Trophoblast cell (in vitro differentiated cells and primary cell): ENCODE measurements around the gene NF1.

Experiments used
- DNase-seq, 2 donors: peaks; one replicate each; pipeline ENCODE4 v3.0.0-alpha.2; 2016
- H2AFZ ChIP-seq: 2 replicates; pipeline ENCODE4 v1.6.1; 2013; ENCODE audit warnings: low read length, moderate library complexity, mild to moderate bottlenecking; ENCODE audit not compliant: insufficient read depth, poor library complexity
- H2AK5ac ChIP-seq: 2 replicates; pipeline ENCODE4 v1.6.1; 2013; ENCODE audit warnings: mild to moderate bottlenecking, low read length
- H2BK120ac ChIP-seq: 2 replicates; pipeline ENCODE4 v1.6.1; 2013; ENCODE audit warnings: low read length, mild to moderate bottlenecking, moderate library complexity; ENCODE audit not compliant: insufficient read depth, poor library complexity
- H2BK12ac ChIP-seq: 2 replicates; pipeline ENCODE4 v1.6.1; 2013; ENCODE audit warnings: mild to moderate bottlenecking, low read length, moderate library complexity
- H2BK5ac ChIP-seq: 2 replicates; pipeline ENCODE4 v1.6.1; 2013; ENCODE audit warnings: low read length, low read depth, moderate library complexity, mild to moderate bottlenecking; ENCODE audit not compliant: poor library complexity
- H3K14ac ChIP-seq: 2 replicates; pipeline ENCODE4 v1.6.1; 2013; ENCODE audit warnings: mild to moderate bottlenecking, low read length
- H3K18ac ChIP-seq: 2 replicates; pipeline ENCODE4 v1.6.1; 2013; ENCODE audit warnings: mild to moderate bottlenecking, low read length
- H3K23ac ChIP-seq: 2 replicates; pipeline ENCODE4 v1.6.1; 2013; ENCODE audit warnings: low read length
- H3K27ac ChIP-seq: 2 replicates; pipeline ENCODE4 v1.5.1; 2013; ENCODE audit warnings: low read depth, mild to moderate bottlenecking, inconsistent platforms, low read length, moderate library complexity
- H3K27me3 ChIP-seq: 2 replicates; pipeline ENCODE4 v1.6.1; 2013; ENCODE audit warnings: inconsistent platforms, mild to moderate bottlenecking, low read length, moderate library complexity; ENCODE audit not compliant: insufficient read depth
- H3K36me3 ChIP-seq, 2 experiments: 1 replicate in 1 of 2; 2 replicates in 1 of 2; pipeline ENCODE4 v1.6.1; 2013; ENCODE audit warnings: low read length in 2 of 2, mild to moderate bottlenecking in 2 of 2, moderate library complexity in 1 of 2; ENCODE audit not compliant: insufficient read depth in 2 of 2, control insufficient read depth in 1 of 2
- H3K4ac ChIP-seq: 2 replicates; pipeline ENCODE4 v1.6.1; 2013; ENCODE audit warnings: low read depth, mild to moderate bottlenecking, low read length, moderate library complexity
- H3K4me1 ChIP-seq, 2 experiments: 1 replicate in 1 of 2; 2 replicates in 1 of 2; pipeline ENCODE4 v1.6.1; 2013; ENCODE audit warnings: low read length in 2 of 2, mild to moderate bottlenecking in 2 of 2, moderate library complexity in 1 of 2; ENCODE audit not compliant: insufficient read depth in 2 of 2, control insufficient read depth in 1 of 2
- H3K4me2 ChIP-seq: 2 replicates; pipeline ENCODE4 v1.6.1; 2013; ENCODE audit warnings: inconsistent platforms, mild to moderate bottlenecking, low read length, moderate library complexity
- H3K4me3 ChIP-seq: 2 replicates; pipeline ENCODE4 v1.5.1; 2013; ENCODE audit warnings: mild to moderate bottlenecking, low read depth, low read length, inconsistent platforms
- H3K79me1 ChIP-seq: one replicate; pipeline ENCODE4 v1.6.1; 2013; ENCODE audit warnings: low read length
- H3K79me2 ChIP-seq: 2 replicates; pipeline ENCODE4 v1.6.1; 2013; ENCODE audit warnings: low read length, mild to moderate bottlenecking; ENCODE audit not compliant: control insufficient read depth, insufficient read depth, poor library complexity
- H3K9ac ChIP-seq: 2 replicates; pipeline ENCODE4 v1.6.1; 2013; ENCODE audit warnings: mild to moderate bottlenecking, low read length
- H3K9me3 ChIP-seq: 2 replicates; pipeline ENCODE4 v1.6.1; 2013; ENCODE audit warnings: low read depth, mild to moderate bottlenecking, control low read depth, inconsistent platforms, low read length; ENCODE audit not compliant: insufficient read depth
- H4K12ac ChIP-seq: 2 replicates; pipeline ENCODE4 v1.6.1; 2013; ENCODE audit warnings: low read depth, mild to moderate bottlenecking, low read length, moderate library complexity
- H4K8ac ChIP-seq: 2 replicates; pipeline ENCODE4 v1.6.1; 2013; ENCODE audit warnings: low read depth, mild to moderate bottlenecking, low read length, moderate library complexity
- H4K91ac ChIP-seq: one replicate; pipeline ENCODE4 v1.6.1; 2013; ENCODE audit warnings: low read depth, mild to moderate bottlenecking, low read length, moderate library complexity
- WGBS: extraction: QIAGEN DNeasy Blood & Tissue Kit; methylation state at CpG from one replicate; pipeline ENCODE4 v1.1.7; 2013; ENCODE audit warnings: missing lambda C conversion rate; ENCODE audit not compliant: insufficient read length, insufficient coverage; ENCODE audit errors: extremely low coverage; 5-methylcytosine and 5-hydroxymethylcytosine counted together

The NF1 gene

DNA sequence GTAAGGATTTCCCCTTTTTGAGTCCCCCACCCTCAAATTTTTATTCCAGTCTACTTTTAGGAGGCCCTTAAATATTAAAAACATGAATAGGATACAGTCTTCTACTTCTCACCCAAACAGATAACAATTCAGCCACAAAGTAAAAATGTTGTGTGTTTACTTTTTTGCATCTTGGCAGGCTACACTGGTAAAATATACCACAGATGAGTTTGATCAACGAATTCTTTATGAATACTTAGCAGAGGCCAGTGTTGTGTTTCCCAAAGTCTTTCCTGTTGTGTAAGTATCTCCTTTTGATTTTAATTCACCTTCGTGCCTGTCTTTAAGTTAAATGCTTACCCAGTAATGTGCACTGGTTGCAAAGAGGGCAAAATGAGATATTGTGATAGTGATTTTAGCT is 262.3 kb downstream of the NF1 start:
- Histone ChIP-seq H4K12ac (no peak overlapping the region), H3K27ac (no peak overlapping the region), H3K4me3 (no peak overlapping the region), H2AFZ (no peak overlapping the region), H3K27me3 (no peaks in the 10 kb centered on the region), H2BK12ac (no peak overlapping the region), H3K4me1 (no peaks in the 10 kb centered on the region), H3K23ac (no peak overlapping the region), H3K18ac (no peak overlapping the region), H3K9me3 (no peaks in the 10 kb centered on the region), H3K36me3 (peaks cover 7 to 11% of the 10 kb centered on the region in 2 experiments), H2AK5ac (no peak overlapping the region), H2BK120ac (no peak overlapping the region), H3K14ac (no peak overlapping the region), H3K9ac (no peak overlapping the region), H4K8ac (no peak overlapping the region), H3K4me2 (no peak overlapping the region), H2BK5ac (no peak overlapping the region), H4K91ac (no peak overlapping the region), H3K4ac (no peak overlapping the region), H3K79me2 (no peaks in the 10 kb centered on the region), H3K79me1 (no peaks in the 10 kb centered on the region)
- WGBS, result no CpG with 5 or more reads among the region's 2 CpGs
- no peak for DNase-seq

DNA sequence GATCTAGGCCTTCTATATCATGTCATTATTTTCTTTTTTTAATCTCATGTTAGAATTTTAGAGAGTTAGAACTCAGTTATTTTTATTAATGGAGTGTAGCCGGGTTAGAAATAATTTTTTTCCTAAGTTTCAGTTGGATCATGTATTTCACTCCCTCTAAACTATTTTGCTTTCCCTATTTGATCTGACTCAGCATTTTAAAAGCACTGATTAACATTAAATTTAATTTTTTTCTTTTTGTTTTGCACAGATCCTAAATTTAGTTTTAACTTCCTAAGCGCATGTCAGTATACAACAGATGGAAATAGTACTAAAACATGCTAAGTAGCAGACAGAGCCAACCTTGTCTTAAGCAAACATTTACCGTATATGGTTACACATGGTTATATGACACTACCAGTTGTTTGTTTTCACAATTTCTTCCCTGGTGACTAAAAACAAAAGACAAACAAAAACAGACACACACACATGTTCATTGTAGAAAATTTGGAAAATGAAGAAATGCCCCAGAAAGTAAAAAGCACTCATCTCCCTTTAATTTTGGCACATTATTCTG is 263.1 kb downstream of the NF1 start:
- Histone ChIP-seq H4K12ac (no peak overlapping the region), H3K9me3 (no peaks in the 10 kb centered on the region), H2BK5ac (no peak overlapping the region), H3K18ac (no peak overlapping the region), H3K27me3 (no peaks in the 10 kb centered on the region), H3K14ac (no peak overlapping the region), H3K4me1 (no peaks in the 10 kb centered on the region), H3K4me2 (no peak overlapping the region), H3K27ac (no peak overlapping the region), H3K4ac (no peak overlapping the region), H3K79me2 (no peaks in the 10 kb centered on the region), H3K23ac (no peak overlapping the region), H3K9ac (no peak overlapping the region), H2BK12ac (no peak overlapping the region), H2BK120ac (no peak overlapping the region), H3K36me3 (peaks cover 6 to 8% of the 10 kb centered on the region in 2 experiments), H3K79me1 (no peaks in the 10 kb centered on the region), H2AK5ac (no peak overlapping the region), H4K91ac (no peak overlapping the region), H3K4me3 (no peak overlapping the region), H2AFZ (no peak overlapping the region), H4K8ac (no peak overlapping the region)
- WGBS, result no CpG with 5 or more reads among the region's 3 CpGs
- DNase-seq, result no peak

DNA sequence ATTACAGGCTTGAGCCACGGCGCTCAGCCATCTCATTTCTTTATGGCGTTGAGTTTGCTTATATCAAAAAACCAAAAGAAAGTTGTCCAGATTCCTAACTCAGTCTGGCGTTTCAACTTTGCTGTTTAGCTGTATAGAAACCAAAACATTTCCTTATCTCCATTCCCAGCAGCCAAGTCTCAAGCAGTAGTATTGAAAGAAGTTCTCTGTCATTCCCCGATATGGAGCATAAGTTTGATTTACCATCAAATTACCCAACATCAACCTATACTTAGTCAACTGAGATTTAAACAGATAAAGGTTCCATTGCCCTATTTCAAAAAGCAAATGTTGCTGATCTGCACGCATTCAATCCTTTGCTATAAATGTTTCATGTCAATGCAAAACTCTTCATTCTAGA is 269.2 kb downstream of the NF1 start:
- H3K4me2 ChIP-seq, result no peak overlapping the region
- H3K4ac ChIP-seq, result no peak overlapping the region
- no peak overlapping the region for H4K8ac ChIP-seq
- H2AK5ac ChIP-seq, result no peak overlapping the region
- no CpG with 5 or more reads among the region's 6 CpGs for WGBS
- no peaks in the 10 kb centered on the region for H3K27me3 ChIP-seq
- no peak overlapping the region for H3K4me3 ChIP-seq
- peaks cover 0 to 7% of the 10 kb centered on the region in 2 experiments for H3K36me3 ChIP-seq
- DNase-seq, result no peak
- H2BK5ac ChIP-seq, result no peak overlapping the region
- no peak overlapping the region for H3K27ac ChIP-seq
- H3K14ac ChIP-seq, result no peak overlapping the region
- H4K91ac ChIP-seq, result no peak overlapping the region
- no peak overlapping the region for H3K23ac ChIP-seq
- no peaks in the 10 kb centered on the region for H3K79me1 ChIP-seq
- no peak overlapping the region for H3K18ac ChIP-seq
- H3K9ac ChIP-seq, result no peak overlapping the region
- no peak overlapping the region for H2AFZ ChIP-seq
- H3K4me1 ChIP-seq, result no peaks in the 10 kb centered on the region
- no peaks in the 10 kb centered on the region for H3K9me3 ChIP-seq
- no peak overlapping the region for H4K12ac ChIP-seq
- H2BK120ac ChIP-seq, result no peak overlapping the region
- H3K79me2 ChIP-seq, result no peaks in the 10 kb centered on the region
- H2BK12ac ChIP-seq, result no peak overlapping the region

DNA sequence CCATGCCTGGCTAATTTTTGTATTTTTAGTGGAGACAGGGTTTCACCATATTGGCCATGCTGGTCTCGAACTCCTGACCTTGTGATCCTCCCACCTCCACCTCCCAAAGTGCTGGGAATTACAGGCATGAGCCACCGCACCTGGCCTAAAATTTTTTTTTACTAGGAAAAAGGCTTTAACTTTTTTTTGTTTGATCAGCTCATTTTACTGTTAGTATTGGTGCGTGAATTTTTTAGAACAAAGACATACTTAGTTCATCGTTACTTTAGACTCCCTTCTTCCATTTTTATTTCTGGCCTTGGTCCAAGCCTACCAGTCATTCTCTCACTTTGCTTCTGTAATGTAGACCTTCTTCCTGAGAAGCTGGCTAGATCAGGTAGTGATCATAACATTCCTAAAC is 271.3 kb downstream of the NF1 start:
- Histone ChIP-seq H2BK5ac (no peak overlapping the region), H4K91ac (no peak overlapping the region), H3K9me3 (no peaks in the 10 kb centered on the region), H2AFZ (no peak overlapping the region), H3K4me2 (no peak overlapping the region), H3K36me3 (peaks cover 0 to 5% of the 10 kb centered on the region in 2 experiments), H3K4me3 (no peak overlapping the region), H3K18ac (no peak overlapping the region), H4K12ac (no peak overlapping the region), H4K8ac (no peak overlapping the region), H3K9ac (no peak overlapping the region), H3K14ac (no peak overlapping the region), H2AK5ac (no peak overlapping the region), H3K4ac (no peak overlapping the region), H3K4me1 (no peaks in the 10 kb centered on the region), H3K23ac (no peak overlapping the region), H3K27me3 (no peaks in the 10 kb centered on the region), H2BK120ac (no peak overlapping the region), H3K27ac (no peak overlapping the region), H3K79me2 (no peaks in the 10 kb centered on the region), H2BK12ac (no peak overlapping the region), H3K79me1 (no peaks in the 10 kb centered on the region)
- no CpG with 5 or more reads among the region's 4 CpGs for WGBS
- DNase-seq, result no peak
